ENCODE data around the gene FAM219B. TPM values are rescaled to one million over a fixed set of nuclear protein-coding genes. Genes with fewer than 3 reads are reported as not detected.

The FAM219B gene
- total and polyA plus RNA-seq, 2 of the 4 experiments (the other 2 are of a cell fraction) = 24.9 to 48.7 TPM

DNA sequence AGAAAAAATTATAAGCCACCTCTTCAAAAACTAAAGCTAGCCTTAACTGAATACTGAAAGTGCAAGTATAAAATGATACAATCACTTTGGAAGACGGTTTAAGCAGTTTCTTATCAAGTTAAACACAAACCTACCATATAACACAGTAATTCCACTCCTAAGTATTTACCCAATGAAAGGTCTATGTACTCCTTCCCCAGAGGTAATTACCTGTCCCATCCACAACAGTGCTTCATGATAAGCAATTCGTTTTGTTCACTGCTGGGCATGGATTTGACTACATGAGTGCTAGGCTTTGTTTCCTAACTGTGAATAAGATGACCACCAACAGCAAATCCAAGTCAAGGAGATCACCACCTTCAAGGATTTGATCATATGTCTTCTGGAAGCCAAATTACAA, 26.9 kb upstream of the FAM219B start:
- H4K91ac ChIP-seq (ENCODE audit: insufficient read depth, low read depth, low read length) = no peak overlapping the region
- intact Hi-C loops (cut with micrococcal nuclease) = no loop called here
- H3K27me3 ChIP-seq (ENCODE audit: control insufficient read depth, insufficient read depth, low read length) = no peaks in the 10 kb centered on the region
- H3K23ac ChIP-seq (ENCODE audit: low read depth, low read length) = peak overlapping the region; percentile 34; the same call in 1 of the 2 replicates
- WGBS, 2 experiments (ENCODE audit: extremely low coverage in 2 of 2, insufficient read length in 1 of 2) = no CpG with 5 or more reads among the region's 2 CpGs
- H2AFZ ChIP-seq (replicated peaks; ENCODE audit: low read length, poor library complexity) = no peak overlapping the region
- no peak overlapping the region for H3K56ac ChIP-seq (ENCODE audit: extremely low read depth, insufficient read depth, low read length)
- peaks cover 14% of the 10 kb centered on the region for H3K36me3 ChIP-seq (ENCODE audit: control insufficient read depth, insufficient read depth, low read length)
- H4K20me1 ChIP-seq (ENCODE audit: insufficient read depth, low read length) = peaks cover 12% of the 10 kb centered on the region; the same call in 1 of the 2 replicates
- H3K27ac ChIP-seq (ENCODE audit: insufficient read depth, low read length) = no peak overlapping the region
- ATAC-seq (ENCODE audit: low read depth) (no peak), DNase-seq (no peak)
- no peak overlapping the region for H2BK5ac ChIP-seq (ENCODE audit: low read depth, low read length, poor library complexity, severe bottlenecking)
- POLR2A ChIA-PET (ENCODE audit: unreplicated experiment) = no interaction called here
- H2BK120ac ChIP-seq (ENCODE audit: low read depth, low read length) = no peak overlapping the region
- no peak overlapping the region for H3K14ac ChIP-seq (replicated peaks; ENCODE audit: low read depth, low read length)
- no peaks in the 10 kb centered on the region for H3K4me1 ChIP-seq (ENCODE audit: control insufficient read depth, insufficient read depth, low read length)
- no peak overlapping the region for H2BK15ac ChIP-seq (ENCODE audit: low read depth, low read length)
- H3K9me1 ChIP-seq (ENCODE audit: insufficient read depth, low read length) = peaks cover 9% of the 10 kb centered on the region; the same call in 1 of the 2 replicates
- no peak overlapping the region for H2AK9ac ChIP-seq (replicated peaks; ENCODE audit: low read depth, low read length, poor library complexity)
- H3K18ac ChIP-seq (ENCODE audit: low read depth, low read length) = no peak overlapping the region
- H4K8ac ChIP-seq (ENCODE audit: low read depth in 2 of 2, low read length in 2 of 2) = no peak overlapping the region
- CTCF ChIA-PET = interaction anchor here (1.2 kb wide), 1 partner anchor 32 kb away, joined by 4 read pairs; no protein-coding TSS in a partner anchor
- BruUV-seq (replicated peaks) = no TSS peak
- in situ Hi-C loops (cut with MboI; ENCODE audit: low sequenced_read_pairs) = no loop called here
- H2AK5ac ChIP-seq (ENCODE audit: low read depth, low read length) = no peak overlapping the region
- no peak overlapping the region for H4K5ac ChIP-seq (ENCODE audit: low read depth, low read length)
- dilution Hi-C loops (cut with HindIII; ENCODE audit: low sequenced_read_pairs, unreplicated experiment) = no loop called here
- H3K9me3 ChIP-seq (ENCODE audit: control insufficient read depth, insufficient read depth, low read length) = no peaks in the 10 kb centered on the region
- H3K4me2 ChIP-seq (ENCODE audit: low read depth, low read length) = no peak overlapping the region
- TF ChIP-seq BHLHE40 (IDR thresholded peaks at IDR 0.05; ENCODE audit: low read depth, low read length) = no peak
- TF ChIP-seq NFE2L2 (IDR thresholded peaks at IDR 0.05; ENCODE audit: low read depth, low read length) = no peak
- TF ChIP-seq RCOR1 (IDR thresholded peaks at IDR 0.05; ENCODE audit: insufficient replicate concordance, low read length) = no peak
- no peak for TF ChIP-seq RAD21 (IDR thresholded peaks at IDR 0.05; ENCODE audit: low read length)
- TF ChIP-seq CHD1 (IDR thresholded peaks at IDR 0.05; ENCODE audit: low read depth, low read length) = no peak
- TF ChIP-seq POLR2A (IDR thresholded peaks at IDR 0.05; ENCODE audit: low read depth, low read length) = no peak
- no peak for TF ChIP-seq CEBPB (IDR thresholded peaks at IDR 0.05; ENCODE audit: low read depth, low read length)
- TF ChIP-seq, protein P1, sequence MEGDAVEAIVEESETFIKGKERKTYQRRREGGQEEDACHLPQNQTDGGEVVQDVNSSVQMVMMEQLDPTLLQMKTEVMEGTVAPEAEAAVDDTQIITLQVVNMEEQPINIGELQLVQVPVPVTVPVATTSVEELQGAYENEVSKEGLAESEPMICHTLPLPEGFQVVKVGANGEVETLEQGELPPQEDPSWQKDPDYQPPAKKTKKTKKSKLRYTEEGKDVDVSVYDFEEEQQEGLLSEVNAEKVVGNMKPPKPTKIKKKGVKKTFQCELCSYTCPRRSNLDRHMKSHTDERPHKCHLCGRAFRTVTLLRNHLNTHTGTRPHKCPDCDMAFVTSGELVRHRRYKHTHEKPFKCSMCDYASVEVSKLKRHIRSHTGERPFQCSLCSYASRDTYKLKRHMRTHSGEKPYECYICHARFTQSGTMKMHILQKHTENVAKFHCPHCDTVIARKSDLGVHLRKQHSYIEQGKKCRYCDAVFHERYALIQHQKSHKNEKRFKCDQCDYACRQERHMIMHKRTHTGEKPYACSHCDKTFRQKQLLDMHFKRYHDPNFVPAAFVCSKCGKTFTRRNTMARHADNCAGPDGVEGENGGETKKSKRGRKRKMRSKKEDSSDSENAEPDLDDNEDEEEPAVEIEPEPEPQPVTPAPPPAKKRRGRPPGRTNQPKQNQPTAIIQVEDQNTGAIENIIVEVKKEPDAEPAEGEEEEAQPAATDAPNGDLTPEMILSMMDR (conservative IDR thresholded peaks at IDR 0.05; ENCODE audit: low read depth, low read length) = no peak
- TF ChIP-seq RFX5 (IDR thresholded peaks at IDR 0.05; ENCODE audit: low read depth, low read length) = no peak
- TF ChIP-seq SMC3 (IDR thresholded peaks at IDR 0.05; ENCODE audit: low read depth, low read length) = no peak
- TF ChIP-seq MAFK (IDR thresholded peaks at IDR 0.05; ENCODE audit: low read depth, low read length) = no peak
- TF ChIP-seq, protein P2, sequence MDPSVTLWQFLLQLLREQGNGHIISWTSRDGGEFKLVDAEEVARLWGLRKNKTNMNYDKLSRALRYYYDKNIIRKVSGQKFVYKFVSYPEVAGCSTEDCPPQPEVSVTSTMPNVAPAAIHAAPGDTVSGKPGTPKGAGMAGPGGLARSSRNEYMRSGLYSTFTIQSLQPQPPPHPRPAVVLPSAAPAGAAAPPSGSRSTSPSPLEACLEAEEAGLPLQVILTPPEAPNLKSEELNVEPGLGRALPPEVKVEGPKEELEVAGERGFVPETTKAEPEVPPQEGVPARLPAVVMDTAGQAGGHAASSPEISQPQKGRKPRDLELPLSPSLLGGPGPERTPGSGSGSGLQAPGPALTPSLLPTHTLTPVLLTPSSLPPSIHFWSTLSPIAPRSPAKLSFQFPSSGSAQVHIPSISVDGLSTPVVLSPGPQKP (IDR thresholded peaks at IDR 0.05; ENCODE audit: borderline replicate concordance, low read depth, low read length) = no peak
- no peak for TF ChIP-seq MAZ (IDR thresholded peaks at IDR 0.05; ENCODE audit: borderline replicate concordance, low read depth, low read length)
- no peak overlapping the region for H3K4ac ChIP-seq (ENCODE audit: low read depth, low read length)
- no peak overlapping the region for H3K9ac ChIP-seq (ENCODE audit: low read depth, low read length)
- H3K4me3 ChIP-seq (ENCODE audit: insufficient read depth, low read depth, low read length) = no peak overlapping the region
- H3K79me1 ChIP-seq (ENCODE audit: low read depth in 1 of 2, low read length in 2 of 2) = peaks cover 12 to 55% of the 10 kb centered on the region in 2 experiments
- H2BK20ac ChIP-seq (ENCODE audit: low read depth, low read length) = no peak overlapping the region
